ENCODE data around the gene PPP3CA. TPM values are rescaled to one million over a fixed set of nuclear protein-coding genes. Genes with fewer than 3 reads are reported as not detected.
"Not testable (repeated sequence)": the region's sequence is repeated elsewhere in the genome, so short reads cannot be mapped to it uniquely, and the experiment has no call there.

Gene PPP3CA
- total RNA-seq, 2 experiments from 2014 or later, result 12.9 to 13.8 TPM

DNA sequence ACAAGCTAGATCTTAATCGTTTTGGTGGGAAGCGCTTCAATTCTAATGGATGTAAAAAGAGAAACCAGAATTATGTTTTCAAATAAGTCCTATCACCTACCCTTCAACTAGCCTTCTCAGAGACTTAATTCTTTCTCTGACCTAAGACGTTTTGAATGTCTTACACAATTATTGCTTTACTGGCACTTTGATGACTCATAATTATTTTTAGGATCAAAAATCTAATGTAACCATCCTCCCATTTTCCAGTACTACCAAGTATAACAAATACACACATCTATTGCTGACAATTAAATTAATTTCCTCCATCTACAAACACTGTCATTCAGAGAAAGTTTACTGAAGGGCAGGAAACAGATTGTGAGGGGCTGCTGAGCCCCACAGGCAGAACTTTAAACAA, 108.6 kb downstream of the PPP3CA start:
- ChIA-PET POLR2A (no interaction called here), CTCF (no interaction called here)
- Mint-ChIP-seq H3K9me3 (no peaks in the 10 kb centered on the region), H3K27ac (no peak overlapping the region), H3K36me3 (ENCODE audit: low read depth) (no peaks in the 10 kb centered on the region), H3K27me3 (no peaks in the 10 kb centered on the region), H3K4me1 (ENCODE audit: low read depth) (peaks cover 43% of the 10 kb centered on the region), H3K4me3 (no peak overlapping the region)
- H3K27ac ChIP-seq (ENCODE audit: low read depth in 1 of 2, low read length in 2 of 2), result no peak overlapping the region
- DNase-seq (no peak), ATAC-seq (ENCODE audit: poor library complexity) (no peak)
- intact Hi-C loops (cut with DNase I, micrococcal nuclease), result no loop called here
- no peaks in the 10 kb centered on the region for H3K4me1 ChIP-seq (ENCODE audit: insufficient read depth, low read length)
- H3K4me3 ChIP-seq (ENCODE audit: low read length), result no peak overlapping the region
- H3K36me3 ChIP-seq (ENCODE audit: insufficient read depth, low read length), result no peaks in the 10 kb centered on the region
- no peaks in the 10 kb centered on the region for H3K9me3 ChIP-seq (ENCODE audit: control insufficient read depth in 1 of 2, insufficient read depth in 1 of 2, low read length in 2 of 2)
- no peaks in the 10 kb centered on the region for H3K27me3 ChIP-seq (ENCODE audit: control insufficient read depth in 1 of 2, insufficient read depth in 2 of 2, low read length in 2 of 2)
- TF ChIP-seq, protein P1, sequence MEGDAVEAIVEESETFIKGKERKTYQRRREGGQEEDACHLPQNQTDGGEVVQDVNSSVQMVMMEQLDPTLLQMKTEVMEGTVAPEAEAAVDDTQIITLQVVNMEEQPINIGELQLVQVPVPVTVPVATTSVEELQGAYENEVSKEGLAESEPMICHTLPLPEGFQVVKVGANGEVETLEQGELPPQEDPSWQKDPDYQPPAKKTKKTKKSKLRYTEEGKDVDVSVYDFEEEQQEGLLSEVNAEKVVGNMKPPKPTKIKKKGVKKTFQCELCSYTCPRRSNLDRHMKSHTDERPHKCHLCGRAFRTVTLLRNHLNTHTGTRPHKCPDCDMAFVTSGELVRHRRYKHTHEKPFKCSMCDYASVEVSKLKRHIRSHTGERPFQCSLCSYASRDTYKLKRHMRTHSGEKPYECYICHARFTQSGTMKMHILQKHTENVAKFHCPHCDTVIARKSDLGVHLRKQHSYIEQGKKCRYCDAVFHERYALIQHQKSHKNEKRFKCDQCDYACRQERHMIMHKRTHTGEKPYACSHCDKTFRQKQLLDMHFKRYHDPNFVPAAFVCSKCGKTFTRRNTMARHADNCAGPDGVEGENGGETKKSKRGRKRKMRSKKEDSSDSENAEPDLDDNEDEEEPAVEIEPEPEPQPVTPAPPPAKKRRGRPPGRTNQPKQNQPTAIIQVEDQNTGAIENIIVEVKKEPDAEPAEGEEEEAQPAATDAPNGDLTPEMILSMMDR (IDR thresholded peaks at IDR 0.05), result no peak

DNA sequence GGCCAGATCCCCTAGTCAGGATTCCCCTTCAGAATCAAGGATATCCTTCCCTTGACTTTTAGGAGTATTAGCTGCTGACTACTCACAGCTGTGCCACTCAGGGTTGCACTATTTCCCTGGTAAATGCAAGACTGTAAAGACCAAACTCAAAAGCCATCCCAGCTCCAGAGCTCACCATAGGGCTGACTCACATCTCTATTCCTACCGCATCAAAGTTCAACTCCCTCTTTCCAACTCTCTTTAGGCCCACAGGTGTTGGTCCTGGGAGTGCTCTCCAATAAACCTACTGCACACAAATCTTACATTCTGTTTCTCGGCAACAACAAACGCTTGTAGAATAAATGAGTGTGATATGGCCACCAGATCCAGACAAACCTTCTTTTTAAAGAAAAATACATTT, 109.6 kb downstream of the PPP3CA start:
- Mint-ChIP-seq H3K9me3 (no peaks in the 10 kb centered on the region), H3K27ac (no peak overlapping the region), H3K36me3 (ENCODE audit: low read depth) (no peaks in the 10 kb centered on the region), H3K4me3 (no peak overlapping the region), H3K4me1 (ENCODE audit: low read depth) (peaks cover 43% of the 10 kb centered on the region), H3K27me3 (no peaks in the 10 kb centered on the region)
- ATAC-seq (ENCODE audit: poor library complexity) (no peak), DNase-seq (no peak)
- ChIA-PET POLR2A (interaction anchor here (0.9 kb wide), 1 partner anchor 90 kb away, joined by 3 read pairs; no protein-coding TSS in a partner anchor), CTCF (interaction anchor here (1.5 kb wide), 1 partner anchor 16 kb away, joined by 4 read pairs; no protein-coding TSS in a partner anchor)
- TF ChIP-seq, protein P1 (IDR thresholded peaks at IDR 0.05), result no peak
- H3K4me3 ChIP-seq (ENCODE audit: low read length), result no peak overlapping the region
- no peaks in the 10 kb centered on the region for H3K9me3 ChIP-seq (ENCODE audit: control insufficient read depth in 1 of 2, insufficient read depth in 1 of 2, low read length in 2 of 2)
- no peaks in the 10 kb centered on the region for H3K36me3 ChIP-seq (ENCODE audit: insufficient read depth, low read length)
- H3K4me1 ChIP-seq (ENCODE audit: insufficient read depth, low read length), result no peaks in the 10 kb centered on the region
- intact Hi-C loops (cut with DNase I, micrococcal nuclease), result no loop called here
- no peak overlapping the region for H3K27ac ChIP-seq (ENCODE audit: low read depth in 1 of 2, low read length in 2 of 2)
- no peaks in the 10 kb centered on the region for H3K27me3 ChIP-seq (ENCODE audit: control insufficient read depth in 1 of 2, insufficient read depth in 2 of 2, low read length in 2 of 2)

DNA sequence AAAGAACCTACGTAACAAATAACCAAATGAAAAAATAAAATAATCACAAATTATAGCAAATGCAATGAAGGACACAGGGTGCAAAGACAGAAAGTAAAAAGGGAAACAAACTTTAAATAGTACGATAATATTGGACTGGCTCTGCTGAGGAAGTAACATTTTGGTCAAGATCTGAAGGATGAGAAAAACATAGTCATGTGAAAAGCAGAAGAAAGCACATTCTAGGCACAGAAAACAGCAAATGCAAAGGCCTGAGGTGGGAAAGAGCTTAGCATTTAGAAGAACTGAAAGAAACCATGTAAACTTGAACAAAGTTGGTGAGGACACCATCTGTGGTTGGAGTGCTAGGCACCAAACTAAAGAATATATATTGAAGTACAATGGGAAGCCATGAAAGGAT, 111.2 kb downstream of the PPP3CA start:
- Histone ChIP-seq H3K4me3 (ENCODE audit: low read length) (no peak overlapping the region), H3K36me3 (ENCODE audit: insufficient read depth, low read length) (no peaks in the 10 kb centered on the region), H3K27ac (ENCODE audit: low read depth in 1 of 2, low read length in 2 of 2) (no peak overlapping the region), H3K27me3 (ENCODE audit: control insufficient read depth in 1 of 2, insufficient read depth in 2 of 2, low read length in 2 of 2) (no peaks in the 10 kb centered on the region), H3K4me1 (ENCODE audit: insufficient read depth, low read length) (no peaks in the 10 kb centered on the region), H3K9me3 (ENCODE audit: control insufficient read depth in 1 of 2, insufficient read depth in 1 of 2, low read length in 2 of 2) (no peaks in the 10 kb centered on the region)
- H3K27me3 Mint-ChIP-seq, result no peaks in the 10 kb centered on the region
- no peaks in the 10 kb centered on the region for H3K36me3 Mint-ChIP-seq (ENCODE audit: low read depth)
- H3K9me3 Mint-ChIP-seq, result no peaks in the 10 kb centered on the region
- no peak overlapping the region for H3K4me3 Mint-ChIP-seq
- no peak overlapping the region for H3K27ac Mint-ChIP-seq
- no peak for ATAC-seq (ENCODE audit: poor library complexity)
- DNase-seq, result no peak
- POLR2A ChIA-PET, result no interaction called here
- intact Hi-C loops (cut with DNase I, micrococcal nuclease), result no loop called here
- CTCF ChIA-PET, result interaction anchor here (0.9 kb wide), 1 partner anchor 11 kb away, joined by 3 read pairs; no protein-coding TSS in a partner anchor
- peaks cover 50% of the 10 kb centered on the region for H3K4me1 Mint-ChIP-seq (ENCODE audit: low read depth)
- TF ChIP-seq, protein P1 (IDR thresholded peaks at IDR 0.05), result no peak

DNA sequence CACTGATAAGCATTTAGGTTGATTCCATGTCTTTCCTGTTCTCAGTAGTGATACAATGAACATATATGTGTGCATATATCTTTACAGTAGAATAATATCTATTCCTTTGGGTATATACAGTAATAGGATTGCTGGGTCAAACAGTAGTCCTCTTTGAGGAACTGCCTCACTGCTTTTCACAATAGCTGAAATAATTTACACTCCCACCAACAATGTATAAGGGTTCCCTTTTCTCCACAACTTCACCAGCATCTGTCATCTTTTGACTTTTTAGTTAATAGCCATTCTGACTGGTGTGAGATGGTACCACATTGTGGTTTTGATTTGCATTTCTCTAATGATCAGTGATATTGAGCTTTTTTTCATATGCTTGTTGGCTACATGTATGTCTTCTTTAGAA, 113.2 kb downstream of the PPP3CA start:
- DNase-seq; H3K27me3 ChIP-seq (ENCODE audit: control insufficient read depth in 1 of 2, insufficient read depth in 2 of 2, low read length in 2 of 2); CTCF ChIA-PET; H3K4me3 ChIP-seq (ENCODE audit: low read length); H3K36me3 Mint-ChIP-seq (ENCODE audit: low read depth); intact Hi-C loops (cut with DNase I, micrococcal nuclease); H3K27me3 Mint-ChIP-seq; ATAC-seq (ENCODE audit: poor library complexity); POLR2A ChIA-PET; H3K36me3 ChIP-seq (ENCODE audit: insufficient read depth, low read length); H3K4me3 Mint-ChIP-seq; H3K9me3 Mint-ChIP-seq; H3K9me3 ChIP-seq (ENCODE audit: control insufficient read depth in 1 of 2, insufficient read depth in 1 of 2, low read length in 2 of 2); H3K27ac ChIP-seq (ENCODE audit: low read depth in 1 of 2, low read length in 2 of 2); H3K4me1 ChIP-seq (ENCODE audit: insufficient read depth, low read length); H3K27ac Mint-ChIP-seq: not testable (repeated sequence)
- peaks cover 43% of the 10 kb centered on the region for H3K4me1 Mint-ChIP-seq (ENCODE audit: low read depth)

All from CD4-positive, alpha-beta T cell (primary cell).